Measurements from ENCODE around the gene SAE1. TPM values are rescaled to one million over a fixed set of nuclear protein-coding genes. Genes with fewer than 3 reads are reported as not detected.
A peak's percentile ranks its signal among the peaks of the same experiment; 100 is the strongest.

The SAE1 gene

GRCh38 chr19:47258434-47258833, 127.8 kb downstream of the SAE1 start:
- H2BK120ac ChIP-seq (ENCODE audit: low read depth, low read length): peak overlapping the region; percentile 39
- no peaks in the 10 kb centered on the region for H3K9me3 ChIP-seq (ENCODE audit: control insufficient read depth, low read length)
- H2BK15ac ChIP-seq (ENCODE audit: low read depth, poor library complexity, severe bottlenecking): no peak overlapping the region
- peak overlapping the region in 1 of 2 experiments; percentile 87 for H3K4me3 ChIP-seq (ENCODE audit: insufficient read depth in 1 of 2, low read depth in 1 of 2, low read length in 2 of 2)
- H4K8ac ChIP-seq (ENCODE audit: low read length): no peak overlapping the region
- H3K14ac ChIP-seq (ENCODE audit: low read length in 2 of 2): no peak overlapping the region
- no peak overlapping the region for H2BK5ac ChIP-seq (ENCODE audit: low read depth, low read length, poor library complexity, severe bottlenecking)
- peak overlapping the region; percentile 71 for H2AK5ac ChIP-seq (ENCODE audit: low read length, severe bottlenecking)
- no peak overlapping the region for H4K91ac ChIP-seq (ENCODE audit: low read length)
- H3K23ac ChIP-seq (ENCODE audit: low read length in 2 of 2): no peak overlapping the region
- H3K79me1 ChIP-seq (replicated peaks; ENCODE audit: low read length, poor library complexity, severe bottlenecking): peaks cover 25% of the 10 kb centered on the region
- peak overlapping the region; percentile 93 for H3K9ac ChIP-seq (ENCODE audit: low read length)
- no peak for DNase-seq
- peak overlapping the region; percentile 98 for H3K27ac ChIP-seq (ENCODE audit: low read length, poor library complexity, severe bottlenecking)
- H2AFZ ChIP-seq (ENCODE audit: low read depth, low read length): no peak overlapping the region
- no peak overlapping the region for H3K4me2 ChIP-seq (ENCODE audit: low read length, poor library complexity, severe bottlenecking)
- peaks cover 26% of the 10 kb centered on the region for H3K4me1 ChIP-seq (ENCODE audit: control insufficient read depth, insufficient read depth, low read depth, low read length)
- no peak overlapping the region for H3K4ac ChIP-seq (ENCODE audit: low read depth in 1 of 2, low read length in 2 of 2)
- H3K27me3 ChIP-seq (ENCODE audit: control insufficient read depth in 1 of 2, insufficient read depth in 1 of 2, low read length in 2 of 2): no peaks in the 10 kb centered on the region
- no peak overlapping the region for H3K18ac ChIP-seq (ENCODE audit: low read depth in 1 of 2, low read length in 2 of 2)
- no peak overlapping the region for H2BK12ac ChIP-seq (ENCODE audit: low read length in 2 of 2)
- WGBS: 91% methylated on average over 9 of the region's 9 CpGs
- peaks cover 43 to 44% of the 10 kb centered on the region in 2 experiments for H3K36me3 ChIP-seq (ENCODE audit: control insufficient read depth in 1 of 2, insufficient read depth in 2 of 2, low read depth in 1 of 2, low read length in 2 of 2)

- no peak overlapping the region for H4K91ac ChIP-seq (ENCODE audit: low read length)
- no peaks in the 10 kb centered on the region for H3K9me3 ChIP-seq (ENCODE audit: control insufficient read depth, low read length)
- H3K14ac ChIP-seq (ENCODE audit: low read length in 2 of 2): no peak overlapping the region
- no peaks in the 10 kb centered on the region for H3K27me3 ChIP-seq (ENCODE audit: control insufficient read depth in 1 of 2, insufficient read depth in 1 of 2, low read length in 2 of 2)
- H3K4me1 ChIP-seq (ENCODE audit: control insufficient read depth, insufficient read depth, low read depth, low read length): peaks cover 23% of the 10 kb centered on the region
- H3K4me2 ChIP-seq (ENCODE audit: low read length, poor library complexity, severe bottlenecking): no peak overlapping the region
- H2BK5ac ChIP-seq (ENCODE audit: low read depth, low read length, poor library complexity, severe bottlenecking): no peak overlapping the region
- no peak overlapping the region for H2AFZ ChIP-seq (ENCODE audit: low read depth, low read length)
- H3K9ac ChIP-seq (ENCODE audit: low read length): peak overlapping the region; percentile 93
- H3K79me1 ChIP-seq (replicated peaks; ENCODE audit: low read length, poor library complexity, severe bottlenecking): peaks cover 25% of the 10 kb centered on the region
- H3K4ac ChIP-seq (ENCODE audit: low read depth in 1 of 2, low read length in 2 of 2): no peak overlapping the region
- DNase-seq: no peak
- no peak overlapping the region for H2AK5ac ChIP-seq (ENCODE audit: low read length, severe bottlenecking)
- H2BK120ac ChIP-seq (ENCODE audit: low read depth, low read length): no peak overlapping the region
- H3K23ac ChIP-seq (ENCODE audit: low read length in 2 of 2): peak overlapping the region in 1 of 2 experiments; percentile 28
- no peak overlapping the region for H3K18ac ChIP-seq (ENCODE audit: low read depth in 1 of 2, low read length in 2 of 2)
- H3K36me3 ChIP-seq (ENCODE audit: control insufficient read depth in 1 of 2, insufficient read depth in 2 of 2, low read depth in 1 of 2, low read length in 2 of 2): peaks cover 44 to 45% of the 10 kb centered on the region in 2 experiments
- H4K8ac ChIP-seq (ENCODE audit: low read length): peak overlapping the region; percentile 9
- no peak overlapping the region for H3K27ac ChIP-seq (ENCODE audit: low read length, poor library complexity, severe bottlenecking)
- H2BK15ac ChIP-seq (ENCODE audit: low read depth, poor library complexity, severe bottlenecking): peak overlapping the region; percentile 70
- 92% methylated on average over 6 of the region's 6 CpGs for WGBS
- H2BK12ac ChIP-seq (ENCODE audit: low read length in 2 of 2): no peak overlapping the region
- no peak overlapping the region for H3K4me3 ChIP-seq (ENCODE audit: insufficient read depth in 1 of 2, low read depth in 1 of 2, low read length in 2 of 2)
Observed at GRCh38 chr19:47258895-47259555, 128.4 kb downstream of the SAE1 start.

Small RNA genes lying within 50 kb of the gene (small RNA-seq; reads per million reads assigned to genes)
- not detected for gene MIR3190 (ENCODE audit: low read depth)
